Stromal cell of bone marrow (primary cell): Measurements from ENCODE around the gene CNIH1.
A peak's percentile ranks its signal among the peaks of the same experiment; 100 is the strongest.
"Not testable (repeated sequence)": the region's sequence is repeated elsewhere in the genome, so short reads cannot be mapped to it uniquely, and the experiment has no call there.

Source experiments
- DNase-seq: peaks from one replicate; pipeline ENCODE4 v3.0.0-alpha.2; 2012; ENCODE audit warnings: low read depth

CNIH1 gene

GRCh38 chr14:54381821-54382220 is 59.4 kb downstream of the CNIH1 start:
- no peak for DNase-seq

GRCh38 chr14:54380558-54380957 is 60.6 kb downstream of the CNIH1 start:
- peak; percentile 34 for DNase-seq

GRCh38 chr14:54378893-54379292 is 62.3 kb downstream of the CNIH1 start:
- not testable (repeated sequence) for DNase-seq

GRCh38 chr14:54377501-54377900 is 63.7 kb downstream of the CNIH1 start:
- no peak for DNase-seq

- peak; percentile 65 for DNase-seq
These were observed 66.9 kb downstream of the CNIH1 start for GRCh38 chr14:54374117-54374884.
